HG03280 (cell line): ENCODE data around the gene TMEM201.
A peak's percentile ranks its signal among the peaks of the same experiment; 100 is the strongest.
"Not testable (repeated sequence)": the region's sequence is repeated elsewhere in the genome, so short reads cannot be mapped to it uniquely, and the experiment has no call there.

Source experiments
- ATAC-seq: cut with Tn5 transposase; IDR thresholded peaks from one replicate; pipeline ENCODE4 v1.9.1; 2021; ENCODE audit warnings: mild to moderate bottlenecking, moderate library complexity; ENCODE audit not compliant: unreplicated experiment

The TMEM201 gene

DNA sequence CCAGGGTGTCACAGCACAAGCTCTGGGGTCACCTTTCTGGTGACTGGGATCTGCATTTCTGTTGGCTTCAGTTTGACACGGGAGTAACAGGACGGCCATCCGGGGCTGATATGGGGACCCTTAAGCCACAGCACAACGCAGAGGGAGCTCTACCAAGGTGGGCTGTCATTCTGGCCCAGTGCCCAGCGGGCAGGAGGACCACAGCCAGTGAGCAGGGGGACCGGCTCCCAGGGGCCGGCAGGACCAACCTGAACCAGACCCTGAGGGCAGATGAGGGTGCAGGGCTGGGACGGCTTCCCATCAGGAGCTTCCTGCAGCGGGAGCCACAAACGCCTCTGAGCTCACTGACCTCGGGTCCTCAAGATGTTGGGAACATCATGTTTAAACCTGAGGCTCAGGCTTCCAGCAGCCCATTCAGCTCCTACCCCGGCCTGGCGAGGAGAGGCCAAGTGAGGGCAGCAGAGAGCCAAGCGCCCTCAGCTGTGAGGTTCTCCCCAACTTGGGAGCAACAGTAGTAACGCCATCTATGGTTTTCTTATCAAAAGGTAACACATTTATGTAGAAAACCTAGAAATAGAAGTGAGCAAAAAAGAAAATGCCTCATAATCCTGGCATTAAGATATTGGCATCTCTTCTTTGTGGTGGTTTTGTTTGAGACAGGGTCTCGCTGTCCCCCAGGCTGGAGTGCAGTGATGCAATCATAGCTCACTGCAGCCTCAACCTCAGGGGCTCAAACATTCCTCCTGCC, 26.8 kb downstream of the TMEM201 start:
- ATAC-seq: no peak

DNA sequence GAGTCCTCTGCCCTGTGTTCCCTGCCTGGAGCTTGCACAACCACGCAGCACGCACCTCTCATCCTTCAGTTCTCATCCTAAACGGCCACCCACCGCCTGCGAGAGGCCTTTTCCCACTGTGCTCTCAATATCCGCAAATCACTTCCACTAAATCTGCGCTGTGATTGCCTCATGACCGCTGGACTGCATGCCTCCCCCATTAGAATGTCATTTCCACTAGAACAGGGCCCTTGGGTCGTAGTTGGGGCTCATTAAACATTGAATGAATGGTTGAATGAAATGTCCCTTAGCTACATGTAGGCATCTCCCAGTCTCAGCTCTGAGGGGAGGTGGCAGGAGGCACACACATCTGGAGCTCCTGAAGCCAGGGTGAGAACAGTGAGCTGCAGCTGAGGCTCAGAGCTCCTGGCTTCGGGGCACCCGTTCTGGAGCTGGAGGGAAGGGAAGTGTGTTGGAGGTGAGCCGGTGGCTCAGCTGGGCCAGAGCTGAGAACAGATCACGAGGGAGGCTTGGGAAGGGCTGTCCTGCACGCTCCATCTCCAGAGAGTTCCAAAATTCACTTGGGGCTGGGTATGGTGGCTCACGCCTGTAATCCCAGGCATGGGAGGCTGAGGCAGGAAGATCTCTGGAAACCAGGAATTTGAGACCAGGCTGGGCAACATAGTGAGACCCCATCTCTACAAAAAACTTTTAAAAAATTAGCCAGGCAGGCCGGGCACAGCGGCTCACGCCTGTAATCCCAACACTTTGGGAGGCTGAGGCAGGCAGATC, 30.4 kb downstream of the TMEM201 start:
- ATAC-seq: no peak

DNA sequence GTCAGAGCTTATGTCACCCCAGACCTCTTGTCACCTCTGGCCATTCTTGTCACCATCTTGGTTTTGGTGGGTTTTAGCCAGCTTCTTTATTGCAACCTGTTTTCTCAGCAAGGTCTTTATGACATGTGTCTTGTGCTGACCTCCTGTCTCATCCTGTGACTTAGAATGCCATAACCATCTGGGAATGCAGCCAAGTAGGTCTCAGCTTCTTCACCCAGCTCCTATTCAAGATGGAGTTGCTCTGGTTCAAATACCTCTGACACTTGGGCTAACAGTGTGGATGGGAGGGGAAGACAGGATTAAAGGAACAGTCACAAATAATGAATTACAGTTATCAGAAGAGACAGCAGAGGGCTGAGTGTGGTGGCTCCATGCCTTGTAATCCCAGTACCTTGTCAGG, 32.3 kb downstream of the TMEM201 start:
- ATAC-seq: no peak

DNA sequence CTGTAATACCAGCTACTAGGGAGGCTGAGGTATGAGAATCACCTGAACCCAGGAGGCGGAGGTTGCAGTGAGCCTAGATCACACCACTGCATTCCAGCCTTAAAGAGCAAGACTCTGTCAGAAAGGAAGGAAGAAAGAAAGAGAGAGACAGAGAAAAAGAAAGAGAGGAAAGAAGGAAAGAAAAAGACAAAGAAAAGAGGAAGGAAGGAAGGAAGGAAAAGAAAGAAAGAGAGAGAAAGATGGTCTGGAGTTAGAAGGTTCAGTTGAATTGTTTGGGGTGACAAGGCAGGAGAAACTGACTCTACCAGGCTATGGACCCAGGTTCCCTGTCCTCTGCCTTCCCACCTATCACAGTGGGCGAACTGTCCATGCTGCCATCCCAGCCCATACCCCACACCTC, 35.4 kb downstream of the TMEM201 start:
- ATAC-seq: no peak

DNA sequence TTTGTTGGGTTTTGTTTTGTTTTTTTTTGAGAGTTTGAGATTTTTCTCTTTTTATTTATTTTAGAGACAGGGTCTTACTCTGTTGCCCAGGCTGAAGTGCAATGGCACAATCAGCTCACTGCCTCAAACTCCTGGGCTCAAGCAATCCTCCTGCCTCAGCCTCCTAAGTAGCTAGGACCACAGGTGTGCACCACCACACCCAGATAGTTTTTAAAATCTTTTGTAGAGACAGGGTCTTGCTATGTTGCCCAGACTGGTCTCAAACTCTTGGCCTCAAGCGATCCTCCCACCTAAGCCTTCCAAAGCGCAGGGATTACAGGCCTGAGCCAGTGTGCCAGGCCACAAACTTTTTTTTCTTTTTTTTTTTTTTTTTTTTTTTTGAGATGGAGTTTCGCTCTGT, 36.3 kb downstream of the TMEM201 start:
- not testable (repeated sequence) for ATAC-seq

DNA sequence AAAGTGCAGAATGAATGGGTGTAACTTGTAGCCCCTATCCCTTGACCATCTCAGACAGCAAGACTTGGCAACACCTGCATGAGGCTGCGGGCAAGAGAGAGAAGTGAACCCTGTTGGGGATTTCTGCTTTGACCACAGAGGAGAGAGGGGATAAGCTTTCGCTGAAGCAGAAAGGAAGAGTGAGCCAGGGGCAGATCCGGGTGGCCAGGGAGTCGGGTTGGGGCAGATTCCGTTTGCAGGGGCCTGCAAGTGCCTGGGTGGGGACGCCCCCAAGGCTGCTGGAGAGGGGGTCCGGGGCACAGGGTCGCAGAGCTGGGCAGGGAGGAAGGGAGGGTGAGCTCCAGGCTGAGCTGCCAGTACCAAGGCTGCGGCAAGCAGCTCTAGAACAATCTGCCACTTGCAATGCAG, 37.5 kb downstream of the TMEM201 start:
- peak; percentile 41 for ATAC-seq

DNA sequence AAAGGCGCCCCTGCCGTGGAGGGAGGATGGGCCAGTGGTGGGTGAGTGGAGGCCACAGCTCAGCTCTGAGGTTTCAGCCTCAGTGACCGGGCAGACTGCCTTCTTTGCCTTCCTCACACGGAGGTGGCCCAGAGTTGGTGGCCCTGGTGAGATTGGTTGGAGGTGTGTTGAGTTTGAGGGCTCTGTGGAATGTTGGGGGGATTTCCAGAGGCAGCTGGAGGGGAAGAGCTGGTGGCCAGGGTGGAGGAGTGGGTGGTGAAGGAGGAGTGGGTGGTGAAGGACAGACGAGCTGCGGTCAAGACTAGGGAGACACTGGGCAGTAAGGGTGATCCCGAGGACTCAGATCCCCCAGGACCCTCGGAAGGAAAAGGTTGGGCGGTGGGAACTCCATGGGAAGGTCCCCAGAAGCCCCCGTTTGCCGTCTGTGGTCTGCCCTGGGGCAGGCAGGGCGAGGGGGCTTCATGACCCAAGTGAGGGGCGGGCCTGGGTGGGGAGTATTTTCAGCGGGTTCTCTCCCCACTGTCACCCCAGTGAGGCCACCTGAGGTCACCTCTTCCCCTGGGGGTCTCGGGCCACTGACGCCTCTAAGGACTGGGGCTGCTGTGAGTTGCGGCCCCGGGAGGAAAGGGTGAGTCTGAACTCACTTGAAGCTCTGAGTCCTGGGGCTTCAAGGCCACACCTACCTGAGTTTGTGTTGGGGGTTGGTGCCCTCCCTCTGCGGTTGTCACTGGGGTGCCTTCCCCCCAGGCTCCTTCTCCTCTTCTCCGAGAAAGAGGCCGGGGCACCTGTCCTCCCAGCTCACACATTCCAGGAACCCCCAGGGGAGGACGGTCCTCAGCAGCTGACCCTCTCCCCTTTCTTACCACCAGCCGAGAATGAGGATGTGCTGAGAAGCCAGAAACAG, 40.1 kb downstream of the TMEM201 start:
- no peak for ATAC-seq

DNA sequence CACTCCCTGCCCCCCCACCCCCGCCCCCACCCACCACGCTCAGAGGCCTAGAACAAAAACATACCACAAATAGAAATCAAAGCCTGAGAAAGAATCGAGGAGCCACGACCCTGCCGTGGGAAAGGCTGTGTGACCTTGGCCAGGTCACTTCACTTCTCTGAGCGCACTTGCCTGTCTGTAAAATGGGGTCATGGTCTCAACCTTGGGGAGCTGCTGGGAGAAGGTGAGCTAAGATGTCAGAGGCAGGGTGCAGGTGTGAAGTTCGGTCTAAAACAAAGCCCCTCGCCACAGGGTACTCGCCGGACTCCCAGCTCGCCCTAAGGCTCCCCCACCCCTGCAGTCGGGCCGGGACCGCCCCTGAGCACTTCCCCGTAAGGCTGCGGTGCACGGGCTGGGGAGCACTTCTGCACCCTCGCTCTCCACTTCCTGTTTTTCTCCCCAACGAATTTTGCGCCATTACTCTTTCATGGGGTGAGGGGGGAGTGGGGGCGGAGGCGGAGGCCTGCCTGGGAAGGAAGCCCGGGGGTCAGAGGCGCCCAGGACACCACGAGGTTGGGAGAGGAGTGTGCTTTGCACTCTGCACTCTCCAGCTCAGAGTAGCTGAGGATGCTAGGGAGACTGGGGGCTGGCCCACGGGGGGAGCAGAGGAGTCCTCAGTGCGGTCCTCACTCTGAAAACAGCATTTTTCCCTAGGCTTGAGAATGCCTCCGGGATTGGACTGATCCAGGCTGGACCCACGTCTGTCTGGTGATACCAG, 40.9 kb downstream of the TMEM201 start:
- ATAC-seq: no peak

DNA sequence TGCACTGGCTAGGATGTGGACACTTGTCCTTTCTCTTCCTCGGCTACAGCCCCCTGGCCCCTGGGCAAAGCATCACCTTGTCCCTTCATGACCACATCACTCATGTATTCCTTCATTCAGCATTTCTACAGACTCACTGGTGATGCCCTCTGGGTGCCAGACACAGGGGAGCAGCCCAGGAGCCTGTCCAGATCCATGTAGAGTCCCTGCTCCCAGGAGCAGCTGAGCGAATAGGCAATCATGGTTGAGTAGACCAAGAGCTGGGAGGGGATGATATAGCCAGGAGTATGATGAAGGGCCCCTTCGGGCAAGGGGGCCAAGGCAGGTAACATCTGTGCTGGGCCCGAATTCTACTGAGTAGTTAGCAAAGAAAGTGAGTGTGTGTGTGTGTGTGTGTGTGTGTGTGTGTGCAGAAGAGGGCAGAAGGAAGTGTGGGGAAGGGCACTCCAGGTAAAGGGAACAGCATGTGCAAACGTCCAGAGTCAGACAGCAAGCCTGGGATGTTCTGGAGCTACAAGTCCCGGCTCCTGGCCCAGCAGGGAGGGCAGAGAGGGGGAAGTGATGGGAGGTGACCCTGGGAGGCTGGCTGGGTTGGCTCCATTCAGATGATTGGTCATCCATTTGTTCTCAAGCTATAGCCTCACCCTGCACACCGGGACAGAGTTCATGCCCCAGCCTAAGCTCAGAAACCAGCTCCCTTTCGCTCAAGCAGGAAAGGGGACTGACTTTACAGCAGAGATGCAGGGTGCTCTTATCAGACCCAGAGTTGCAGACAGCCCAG, 41.8 kb downstream of the TMEM201 start:
- no peak for ATAC-seq

DNA sequence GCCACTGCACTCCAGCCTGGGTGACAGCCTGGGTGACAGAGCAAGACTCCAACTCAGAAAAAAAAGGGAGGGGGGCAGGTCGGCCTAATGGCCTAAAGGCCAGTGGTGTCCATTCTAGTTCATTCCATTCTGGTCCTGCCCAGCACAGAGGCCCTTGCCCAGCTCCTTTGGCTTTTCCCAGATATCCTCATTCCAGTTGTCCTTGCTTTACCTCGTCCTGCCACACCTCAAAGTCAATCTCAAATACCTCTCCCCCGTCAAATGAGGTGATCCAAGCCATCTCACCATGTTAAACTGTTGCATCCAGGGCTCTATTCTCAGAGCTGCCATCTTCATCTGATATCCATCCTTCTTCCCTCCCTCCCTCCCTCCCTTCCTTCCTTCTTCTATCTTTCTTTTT, 42.9 kb downstream of the TMEM201 start:
- ATAC-seq: no peak

DNA sequence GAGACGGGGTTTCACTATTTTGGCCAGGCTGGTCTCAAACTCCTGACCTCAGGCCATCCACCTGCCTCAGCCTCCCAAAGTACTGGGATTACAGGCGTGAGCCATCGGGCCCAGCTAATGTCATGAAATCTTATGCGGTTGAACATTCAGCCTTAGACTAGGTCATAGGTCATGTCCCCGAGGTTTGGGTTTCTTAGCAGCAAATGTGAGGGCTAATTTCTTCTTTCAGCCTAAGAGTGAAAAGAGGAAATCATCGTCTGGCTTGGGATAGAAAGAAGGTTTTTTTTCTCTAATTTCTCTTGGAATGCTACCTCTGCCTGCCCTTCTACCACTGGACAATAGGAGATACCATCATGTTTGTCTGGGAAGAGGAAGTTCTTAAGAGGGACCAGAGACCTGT, 44.8 kb downstream of the TMEM201 start:
- no peak for ATAC-seq

DNA sequence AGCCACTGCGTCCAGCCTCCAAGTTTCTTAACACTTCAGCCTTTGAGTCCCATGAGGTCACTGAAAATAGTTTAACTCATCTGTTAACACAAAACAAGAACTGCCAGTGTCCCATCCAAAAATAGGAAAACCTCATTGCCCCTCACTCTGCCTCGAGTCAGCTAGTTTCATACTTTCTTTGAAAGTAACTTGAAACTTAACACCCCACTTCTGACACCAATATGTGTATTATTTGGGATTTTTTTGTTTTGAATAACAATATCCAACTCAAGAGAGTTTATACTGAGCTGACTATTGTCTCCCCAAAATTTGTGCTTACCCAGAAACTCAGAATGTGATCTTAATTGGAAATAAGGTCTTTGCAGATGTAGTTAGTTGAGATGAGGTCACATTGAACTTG, 45.9 kb downstream of the TMEM201 start:
- ATAC-seq: no peak

DNA sequence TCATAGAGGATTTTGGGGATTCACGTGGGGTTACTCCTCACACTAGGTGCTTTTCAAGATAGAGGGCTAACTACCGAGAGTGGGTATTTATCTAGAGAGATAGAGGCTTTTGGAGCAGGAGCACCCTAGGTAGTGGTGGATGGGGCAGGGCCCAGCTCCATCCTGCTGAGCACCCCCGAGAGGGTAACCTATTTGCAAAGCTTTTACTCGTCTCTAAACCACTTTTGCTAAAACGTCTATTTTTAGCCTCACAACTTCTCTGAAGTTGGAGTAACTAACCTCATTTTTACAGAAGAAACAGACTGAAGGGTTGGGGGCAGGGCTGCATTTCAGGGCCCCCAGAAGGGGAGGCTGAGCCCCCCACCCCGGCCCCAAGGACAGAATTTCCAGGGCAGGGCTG, 50.5 kb downstream of the TMEM201 start:
- no peak for ATAC-seq

DNA sequence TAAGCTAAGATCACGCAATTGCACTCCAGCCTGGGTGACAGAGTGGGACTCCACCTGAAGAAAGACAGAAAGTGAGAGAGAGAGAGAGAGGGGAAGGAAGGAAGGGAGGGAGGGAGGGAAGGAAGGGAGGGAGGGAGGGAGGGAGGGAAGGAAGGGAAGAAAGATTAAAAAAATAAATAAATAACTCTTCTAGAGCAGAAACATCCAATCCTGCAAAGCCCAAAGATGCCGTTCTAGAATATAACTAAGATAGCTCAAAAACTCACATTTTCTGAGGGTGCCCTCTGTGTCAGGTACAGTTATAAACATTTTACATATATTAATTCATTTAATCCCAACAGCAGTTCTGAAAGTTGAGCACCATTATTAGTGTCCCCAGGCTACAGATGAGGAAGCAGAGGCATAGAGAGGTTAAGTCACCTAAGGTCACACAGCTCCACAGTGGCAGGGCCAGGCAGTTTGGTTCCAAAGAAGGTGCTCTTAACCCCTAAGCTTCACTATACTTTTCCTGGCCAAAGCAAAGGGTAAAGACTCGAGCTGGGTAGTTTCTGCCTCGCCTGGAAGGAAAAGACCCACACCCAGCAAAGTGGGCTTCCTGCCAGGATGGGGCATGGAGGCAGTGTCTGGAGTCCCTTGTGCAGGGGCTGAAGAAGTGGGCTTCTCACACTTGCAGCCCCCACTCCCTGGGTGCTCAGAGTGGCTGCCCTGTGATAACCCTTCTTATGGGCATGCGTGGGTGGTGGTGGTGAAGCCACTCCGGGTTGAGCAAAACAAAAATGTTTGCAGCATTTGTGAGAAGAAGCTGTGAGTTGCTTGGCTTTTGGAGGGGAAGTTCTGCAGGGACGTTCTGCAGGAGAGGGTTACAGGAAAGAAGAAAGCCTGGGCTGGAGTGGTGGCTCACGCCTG, 54.9 kb downstream of the TMEM201 start:
- ATAC-seq: no peak

DNA sequence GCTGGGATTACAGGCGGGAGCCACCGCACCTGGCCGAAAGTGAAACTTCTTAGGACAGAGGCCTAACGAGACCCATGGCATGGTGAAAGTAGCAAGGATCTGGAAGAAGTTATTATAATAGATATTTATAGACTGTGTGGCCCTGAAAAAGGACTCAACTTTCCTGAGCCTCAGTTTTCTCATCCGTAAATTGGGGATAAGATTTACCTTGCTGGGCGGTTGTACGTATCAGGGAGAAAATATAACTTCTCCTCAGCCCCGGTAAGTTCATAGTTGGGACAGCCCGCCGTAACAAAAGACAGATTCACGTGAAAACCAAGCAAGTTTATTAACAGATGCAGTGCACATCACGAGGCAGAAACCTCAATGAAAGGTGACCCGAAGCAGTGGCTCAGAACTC, 57.3 kb downstream of the TMEM201 start:
- no peak for ATAC-seq

DNA sequence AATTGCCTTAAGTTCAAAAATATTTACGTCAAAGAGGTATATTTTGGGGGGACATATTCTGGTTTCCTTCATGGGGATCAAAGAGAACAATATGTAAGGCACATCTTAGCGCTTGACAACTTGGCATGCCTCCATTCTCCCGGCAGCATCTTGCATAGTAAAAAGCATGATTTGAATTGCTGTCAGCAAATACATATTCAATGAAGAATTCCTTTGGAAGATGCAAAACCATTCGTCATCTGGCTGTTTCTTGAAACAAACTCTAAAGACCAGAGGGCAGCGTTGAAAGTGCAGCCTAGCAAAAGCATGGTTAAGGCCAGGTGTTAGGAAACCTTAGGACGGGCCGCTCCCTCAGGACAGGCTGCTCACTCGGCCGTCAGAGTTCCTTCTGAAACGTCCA, 59.5 kb downstream of the TMEM201 start:
- ATAC-seq: no peak

DNA sequence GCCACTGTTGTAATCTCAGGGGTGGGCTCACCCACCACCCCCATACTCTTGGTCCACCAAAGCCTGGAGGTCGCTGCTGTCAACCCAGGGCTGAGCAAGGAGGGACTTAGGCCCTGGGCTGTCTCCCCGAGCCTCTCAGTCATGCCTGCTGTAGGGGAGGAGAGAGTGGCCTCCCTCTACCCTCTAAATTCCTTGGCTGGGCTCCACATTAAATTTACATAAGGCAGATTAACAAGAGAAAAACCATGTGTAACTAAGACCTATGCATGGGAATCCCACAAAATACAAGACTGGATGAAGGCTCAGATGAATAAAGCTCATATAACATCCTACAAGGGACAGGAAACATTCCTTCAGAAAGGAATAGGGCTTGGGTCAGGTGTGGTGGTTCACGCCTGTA, 61.1 kb downstream of the TMEM201 start:
- no peak for ATAC-seq

DNA sequence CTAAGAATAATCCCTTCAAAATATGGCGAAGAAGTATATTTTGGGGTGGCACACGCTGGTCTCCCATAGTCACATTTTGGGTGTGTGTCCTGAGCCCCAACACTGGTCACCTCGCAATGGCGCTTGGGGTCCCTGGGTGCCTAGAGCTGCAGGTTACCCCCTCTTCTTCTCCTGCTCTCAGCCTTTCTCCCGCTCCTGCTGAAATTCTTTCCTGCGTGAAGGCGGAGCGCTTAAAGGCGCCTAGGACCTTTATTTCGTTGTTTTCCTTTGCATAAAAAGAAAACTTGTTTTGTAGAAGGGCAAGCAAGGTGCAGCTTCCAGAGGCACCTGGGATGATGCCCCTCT, 62.5 kb downstream of the TMEM201 start:
- ATAC-seq: no peak
